ENCODE measurements around the gene RFC2.

RFC2 gene

DNA sequence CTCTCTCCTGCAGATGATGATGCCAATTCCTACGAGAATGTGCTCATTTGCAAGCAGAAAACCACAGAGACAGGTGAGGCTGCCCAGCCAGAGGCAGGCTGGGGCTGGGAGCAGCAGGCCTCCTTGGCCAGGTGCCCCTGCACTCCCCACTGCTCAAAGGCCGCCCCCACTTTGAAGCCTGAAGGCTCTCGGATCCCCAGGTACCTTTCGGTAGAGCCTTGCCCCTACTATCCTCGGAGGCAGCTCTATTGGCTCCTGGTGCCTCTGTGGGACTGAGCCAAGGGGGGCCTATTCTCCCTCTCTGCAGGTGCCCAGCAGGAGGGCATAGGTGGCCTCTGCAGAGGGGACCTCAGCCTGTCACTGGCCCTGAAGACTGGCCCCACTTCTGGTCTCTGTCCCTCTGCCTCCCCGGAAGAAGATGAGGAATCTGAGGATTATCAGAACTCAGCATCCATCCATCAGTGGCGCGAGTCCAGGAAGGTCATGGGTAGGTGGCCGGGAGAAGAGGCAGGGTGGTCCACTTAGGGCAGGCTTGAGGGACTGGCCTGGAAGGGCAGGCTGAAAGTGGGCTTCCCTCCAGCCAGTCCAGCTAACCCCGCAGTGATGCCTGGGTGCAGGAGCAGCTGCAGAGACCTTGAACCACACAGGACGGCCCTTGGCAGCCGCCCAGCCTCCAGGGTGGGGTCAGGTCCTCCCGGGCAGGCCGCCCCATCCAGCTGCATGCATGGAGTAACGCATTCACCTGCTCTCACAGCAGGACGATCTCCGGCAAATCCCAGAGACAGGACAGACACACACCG lies 30.3 kb downstream of the RFC2 start:
- DNase-seq (ENCODE audit: low read depth) = no peak
- H3K4me3 ChIP-seq (ENCODE audit: low read length) = no peak overlapping the region
- TF ChIP-seq, protein P1, sequence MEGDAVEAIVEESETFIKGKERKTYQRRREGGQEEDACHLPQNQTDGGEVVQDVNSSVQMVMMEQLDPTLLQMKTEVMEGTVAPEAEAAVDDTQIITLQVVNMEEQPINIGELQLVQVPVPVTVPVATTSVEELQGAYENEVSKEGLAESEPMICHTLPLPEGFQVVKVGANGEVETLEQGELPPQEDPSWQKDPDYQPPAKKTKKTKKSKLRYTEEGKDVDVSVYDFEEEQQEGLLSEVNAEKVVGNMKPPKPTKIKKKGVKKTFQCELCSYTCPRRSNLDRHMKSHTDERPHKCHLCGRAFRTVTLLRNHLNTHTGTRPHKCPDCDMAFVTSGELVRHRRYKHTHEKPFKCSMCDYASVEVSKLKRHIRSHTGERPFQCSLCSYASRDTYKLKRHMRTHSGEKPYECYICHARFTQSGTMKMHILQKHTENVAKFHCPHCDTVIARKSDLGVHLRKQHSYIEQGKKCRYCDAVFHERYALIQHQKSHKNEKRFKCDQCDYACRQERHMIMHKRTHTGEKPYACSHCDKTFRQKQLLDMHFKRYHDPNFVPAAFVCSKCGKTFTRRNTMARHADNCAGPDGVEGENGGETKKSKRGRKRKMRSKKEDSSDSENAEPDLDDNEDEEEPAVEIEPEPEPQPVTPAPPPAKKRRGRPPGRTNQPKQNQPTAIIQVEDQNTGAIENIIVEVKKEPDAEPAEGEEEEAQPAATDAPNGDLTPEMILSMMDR (IDR thresholded peaks at IDR 0.05; ENCODE audit: insufficient read depth, low read depth, low read length, missing control alignments) = no peak

DNA sequence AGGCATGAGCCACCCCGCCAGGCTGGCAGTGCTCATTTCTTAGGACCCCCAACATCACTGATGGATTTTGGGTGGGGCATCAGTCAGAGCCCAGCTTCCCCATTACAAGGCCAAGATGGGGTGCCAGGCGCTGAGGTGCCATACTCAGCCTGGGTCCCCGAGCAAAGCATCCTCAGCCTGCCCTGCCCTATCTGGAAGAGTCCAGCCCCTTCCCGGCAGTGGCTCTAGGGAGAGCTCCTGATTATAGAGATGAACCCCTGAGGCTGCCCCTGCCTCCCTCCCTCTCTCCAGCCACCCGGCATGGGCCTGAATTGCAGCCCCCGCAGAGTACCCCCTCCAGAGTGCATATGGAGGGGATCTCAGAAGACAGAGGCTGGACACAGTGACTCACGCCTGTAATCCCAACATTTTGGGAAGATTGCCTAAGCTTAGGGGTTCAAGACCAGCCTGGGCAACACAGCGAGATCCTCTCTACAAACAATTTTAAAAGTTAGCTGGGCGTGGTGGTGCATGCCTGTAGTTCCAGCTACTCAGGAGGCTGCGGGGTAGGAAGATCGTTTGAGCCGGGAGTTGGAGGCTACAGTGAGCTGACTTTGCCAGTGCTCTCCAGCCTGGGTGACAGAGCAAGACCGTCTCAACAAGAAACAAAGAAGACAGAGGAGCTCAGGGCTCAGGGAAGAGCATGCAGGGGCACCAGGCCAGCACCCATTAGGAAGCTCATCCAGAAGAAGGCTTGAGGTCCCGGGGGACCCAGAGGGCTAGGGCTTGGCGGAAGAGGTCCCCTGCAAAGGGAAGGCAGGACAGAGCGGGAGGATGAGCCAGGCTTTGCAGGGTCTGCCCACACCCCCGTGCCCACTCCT lies 31.1 kb downstream of the RFC2 start:
- TF ChIP-seq, protein P1 (IDR thresholded peaks at IDR 0.05; ENCODE audit: insufficient read depth, low read depth, low read length, missing control alignments) = no peak
- no peak for DNase-seq (ENCODE audit: low read depth)
- no peak overlapping the region for H3K4me3 ChIP-seq (ENCODE audit: low read length)

DNA sequence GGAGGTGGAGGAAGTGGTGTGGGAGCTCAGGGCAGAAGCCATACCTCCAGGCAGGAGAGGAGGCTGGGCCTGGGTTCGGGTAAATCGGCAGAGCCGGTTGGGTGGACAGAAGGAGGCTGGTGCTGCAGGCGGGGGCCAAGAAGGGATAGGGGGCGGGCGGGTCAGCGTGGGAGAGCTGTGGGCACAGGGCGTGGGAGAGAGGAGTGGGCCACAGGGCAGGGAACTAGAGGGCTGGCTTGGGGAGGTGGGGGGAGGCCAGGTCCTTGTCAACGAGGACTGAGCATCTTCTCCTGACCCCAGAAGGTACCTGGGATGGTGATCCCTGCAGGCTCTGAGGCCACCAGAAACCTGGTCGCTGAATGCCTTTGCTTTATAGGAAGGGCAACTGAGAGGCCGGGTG lies 32.5 kb downstream of the RFC2 start:
- no peak for DNase-seq (ENCODE audit: low read depth)
- H3K4me3 ChIP-seq (ENCODE audit: low read length) = no peak overlapping the region
- TF ChIP-seq, protein P1 (IDR thresholded peaks at IDR 0.05; ENCODE audit: insufficient read depth, low read depth, low read length, missing control alignments) = no peak

DNA sequence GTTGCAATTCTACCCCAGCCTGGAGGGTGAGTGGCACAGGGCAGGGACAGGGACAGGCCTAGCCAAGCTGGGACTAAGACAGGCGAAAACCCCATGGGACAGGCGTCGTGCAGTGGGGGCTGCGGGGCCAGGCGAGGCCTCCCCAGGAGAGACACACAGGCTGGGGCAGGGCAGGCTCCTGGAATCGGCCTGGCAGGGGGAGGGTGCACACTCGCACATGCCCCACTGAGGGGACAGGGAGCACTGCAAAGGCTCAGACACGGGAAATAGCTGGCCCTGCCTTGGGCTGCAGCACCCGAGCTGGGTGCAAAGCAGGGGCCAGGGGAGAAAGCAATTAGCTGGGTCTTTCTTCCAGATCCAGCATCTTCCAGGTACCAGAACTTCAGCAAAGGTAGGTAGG lies 34.0 kb downstream of the RFC2 start:
- TF ChIP-seq, protein P1 (IDR thresholded peaks at IDR 0.05; ENCODE audit: insufficient read depth, low read depth, low read length, missing control alignments) = no peak
- no peak for DNase-seq (ENCODE audit: low read depth)
- no peak overlapping the region for H3K4me3 ChIP-seq (ENCODE audit: low read length)

DNA sequence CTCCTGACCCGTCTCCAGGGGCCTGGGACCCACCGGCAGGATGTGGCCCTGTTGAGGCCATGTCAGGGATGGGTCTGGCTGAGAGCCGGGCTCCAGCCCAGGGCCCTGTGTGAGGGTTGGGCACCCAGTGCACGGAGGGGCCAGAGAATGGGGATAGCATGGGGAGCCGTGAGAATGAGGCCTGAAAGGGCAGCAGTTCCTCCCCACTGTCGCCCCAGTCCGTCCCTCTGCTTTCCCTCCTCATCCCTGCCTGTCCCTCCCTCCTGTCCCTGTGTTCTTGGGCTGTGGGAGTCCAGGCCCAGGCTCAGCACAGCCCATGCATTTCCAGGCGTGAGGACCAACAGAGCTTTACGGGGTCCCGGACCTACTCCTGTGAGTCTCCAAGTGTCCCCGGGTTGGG lies 34.8 kb downstream of the RFC2 start:
- no peak overlapping the region for H3K4me3 ChIP-seq (ENCODE audit: low read length)
- no peak for DNase-seq (ENCODE audit: low read depth)
- TF ChIP-seq, protein P1 (IDR thresholded peaks at IDR 0.05; ENCODE audit: insufficient read depth, low read depth, low read length, missing control alignments) = no peak

DNA sequence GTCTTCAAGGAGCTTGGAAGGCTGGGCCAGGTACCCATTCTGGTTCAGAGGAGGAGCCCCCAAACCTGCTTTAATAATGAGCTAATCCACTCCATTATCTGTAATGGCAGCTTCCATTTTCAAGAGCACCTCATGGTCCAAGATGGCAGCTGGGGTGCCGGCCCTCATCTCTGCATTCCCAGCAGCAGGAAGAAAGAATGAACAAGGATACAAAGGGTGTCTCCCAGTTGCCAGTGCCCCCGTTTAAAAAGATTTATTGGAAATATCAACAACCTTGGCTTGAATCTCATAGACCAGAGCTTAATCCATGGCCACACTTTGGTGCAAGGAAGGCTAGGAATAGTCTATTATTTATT lies 35.9 kb downstream of the RFC2 start:
- DNase-seq (ENCODE audit: low read depth) = no peak
- no peak overlapping the region for H3K4me3 ChIP-seq (ENCODE audit: low read length)
- TF ChIP-seq, protein P1 (IDR thresholded peaks at IDR 0.05; ENCODE audit: insufficient read depth, low read depth, low read length, missing control alignments) = no peak
